Measurements from ENCODE around the gene INSIG2. TPM values are rescaled to one million over a fixed set of nuclear protein-coding genes. Genes with fewer than 3 reads are reported as not detected.

Gene INSIG2
- total RNA-seq, result 4.3 and 6.2 TPM in 2 replicates

GRCh38 chr2:118088051-118089024 is at the start of gene INSIG2:
TSS of gene INSIG2 (plus strand) at chr2:118088471. CDS start at chr2:118096557, 8,086 bp downstream.

Other genes with a start within 250 kb of the INSIG2 start
- gene CCDC93, start 74.4 kb upstream of the INSIG2 start, total RNA-seq, result 7.5 and 7.6 TPM in 2 replicates

Measured in myometrial cell (primary cell).